Measurements from ENCODE around the gene CST4.

CST4 gene

DNA sequence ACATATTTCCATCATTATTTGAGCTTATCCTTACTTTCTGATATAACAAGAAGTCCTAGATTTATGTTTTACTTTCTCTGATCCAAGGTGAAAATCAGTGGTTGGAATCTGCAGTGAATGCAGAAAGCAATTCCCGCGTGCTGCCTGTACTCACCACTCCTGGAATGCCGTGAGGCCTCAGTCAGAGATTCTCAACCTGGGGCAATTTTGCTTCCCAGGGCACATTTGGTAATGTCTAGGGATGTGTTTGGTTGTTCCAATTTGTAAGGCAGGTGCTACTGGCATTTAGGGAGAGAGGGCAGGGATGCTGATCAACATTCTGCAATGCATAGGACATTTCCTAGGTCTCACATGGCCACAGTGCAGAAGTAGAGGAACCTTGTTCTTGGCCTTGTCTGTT, 23.9 kb downstream of the CST4 start:
- TF ChIP-seq SIN3A (IDR thresholded peaks at IDR 0.05; ENCODE audit: borderline replicate concordance, insufficient read depth, low read length) = no peak
- TF ChIP-seq TAF1 (IDR thresholded peaks at IDR 0.05; ENCODE audit: borderline replicate concordance, insufficient read depth, low read length) = no peak
- no peak for TF ChIP-seq REST (IDR thresholded peaks at IDR 0.05; ENCODE audit: insufficient read depth in 1 of 2, low read depth in 2 of 2, low read length in 2 of 2)
- TF ChIP-seq FOXP2 (optimal IDR thresholded peaks at IDR 0.05; ENCODE audit: borderline replicate concordance, extremely low read depth, extremely low read length, insufficient read depth) = no peak
- TF ChIP-seq POLR2AphosphoS5 (IDR thresholded peaks at IDR 0.05; ENCODE audit: low read depth, low read length) = no peak

DNA sequence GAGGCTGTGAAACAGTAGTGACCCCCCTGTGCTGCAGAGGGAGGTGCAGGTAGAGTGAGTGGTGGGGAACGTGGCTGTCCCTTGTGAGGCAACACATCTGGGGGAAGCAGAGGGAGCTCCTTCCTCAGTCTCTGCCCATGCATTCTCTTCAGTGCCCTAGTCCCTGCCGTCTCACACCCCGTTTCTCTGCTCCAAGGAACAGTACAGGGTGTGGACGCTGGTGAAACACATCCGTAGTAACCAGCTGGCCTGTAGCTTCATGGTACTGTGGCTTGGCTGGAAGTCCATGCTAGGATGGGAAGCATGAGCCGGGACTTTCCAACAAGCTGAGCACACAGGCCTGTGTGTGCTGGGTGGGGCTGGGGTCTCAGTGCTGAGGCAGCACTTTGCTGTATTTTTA, 25.7 kb downstream of the CST4 start:
- TF ChIP-seq REST (IDR thresholded peaks at IDR 0.05; ENCODE audit: insufficient read depth in 1 of 2, low read depth in 2 of 2, low read length in 2 of 2) (no peak), TAF1 (IDR thresholded peaks at IDR 0.05; ENCODE audit: borderline replicate concordance, insufficient read depth, low read length) (no peak), FOXP2 (optimal IDR thresholded peaks at IDR 0.05; ENCODE audit: borderline replicate concordance, extremely low read depth, extremely low read length, insufficient read depth) (no peak), SIN3A (IDR thresholded peaks at IDR 0.05; ENCODE audit: borderline replicate concordance, insufficient read depth, low read length) (no peak), POLR2AphosphoS5 (IDR thresholded peaks at IDR 0.05; ENCODE audit: low read depth, low read length) (no peak)

DNA sequence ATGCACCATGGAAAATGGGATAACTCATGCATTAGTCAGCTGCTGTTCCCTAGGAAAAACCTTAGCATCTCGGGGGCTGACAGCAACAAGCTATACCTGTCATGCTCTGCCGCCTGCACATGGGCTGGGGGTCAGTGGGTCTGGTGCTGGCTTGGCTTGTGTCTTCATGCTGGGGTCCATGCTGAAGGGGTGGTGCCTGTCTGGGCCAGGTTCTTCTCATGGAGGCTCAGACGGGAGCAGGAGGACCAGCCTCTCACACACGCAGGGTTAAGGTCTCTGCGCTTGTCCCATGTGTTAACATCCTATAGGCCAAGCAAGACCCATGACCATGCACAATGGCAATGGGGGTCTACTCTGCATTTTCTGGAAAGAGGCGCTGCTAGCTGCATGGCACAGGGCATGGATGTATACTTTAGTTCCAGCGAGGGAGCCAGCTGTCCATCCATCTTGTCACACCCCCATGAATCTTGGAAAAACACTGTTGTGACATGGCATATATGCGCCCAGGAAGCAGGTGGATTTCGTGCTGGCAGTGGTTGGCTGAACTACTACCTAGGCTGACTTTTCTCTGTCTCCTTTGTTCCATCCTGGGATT, 26.5 kb downstream of the CST4 start:
- TF ChIP-seq REST (IDR thresholded peaks at IDR 0.05; ENCODE audit: insufficient read depth in 1 of 2, low read depth in 2 of 2, low read length in 2 of 2) = no peak
- no peak for TF ChIP-seq TAF1 (IDR thresholded peaks at IDR 0.05; ENCODE audit: borderline replicate concordance, insufficient read depth, low read length)
- TF ChIP-seq FOXP2 (optimal IDR thresholded peaks at IDR 0.05; ENCODE audit: borderline replicate concordance, extremely low read depth, extremely low read length, insufficient read depth) = no peak
- no peak for TF ChIP-seq POLR2AphosphoS5 (IDR thresholded peaks at IDR 0.05; ENCODE audit: low read depth, low read length)
- no peak for TF ChIP-seq SIN3A (IDR thresholded peaks at IDR 0.05; ENCODE audit: borderline replicate concordance, insufficient read depth, low read length)

GRCh38 chr20:23661002-23661429, 27.8 kb downstream of the CST4 start:
- TF ChIP-seq REST (IDR thresholded peaks at IDR 0.05; ENCODE audit: insufficient read depth in 1 of 2, low read depth in 2 of 2, low read length in 2 of 2) = no peak
- no peak for TF ChIP-seq TAF1 (IDR thresholded peaks at IDR 0.05; ENCODE audit: borderline replicate concordance, insufficient read depth, low read length)
- no peak for TF ChIP-seq POLR2AphosphoS5 (IDR thresholded peaks at IDR 0.05; ENCODE audit: low read depth, low read length)
- TF ChIP-seq FOXP2 (optimal IDR thresholded peaks at IDR 0.05; ENCODE audit: borderline replicate concordance, extremely low read depth, extremely low read length, insufficient read depth) = no peak
- no peak for TF ChIP-seq SIN3A (IDR thresholded peaks at IDR 0.05; ENCODE audit: borderline replicate concordance, insufficient read depth, low read length)

Data from PFSK-1 (cell line).